Stimulated activated CD4-positive, alpha-beta T cell treated with anti-CD3 and anti-CD28 coated beads, Interleukin-4, amount 100 ng/mL, for 48 hours (primary cell): ENCODE measurements around the gene RCSD1.
"Not testable (repeated sequence)": the region's sequence is repeated elsewhere in the genome, so short reads cannot be mapped to it uniquely, and the experiment has no call there.

Experiments used
- DNase-seq, 2 donors: peaks; one replicate each; pipeline ENCODE4 v3.0.0-alpha.2; 2020; ENCODE audit warnings: low read depth in 2 of 2

Gene RCSD1

GRCh38 chr1:167629681-167630567 is at the start of gene RCSD1:
RCSD1 (plus strand) TSS chr1:167630232; CDS start chr1:167630424, 192 bp downstream.
- DNase-seq = peak; percentile 54 to 62

- DNase-seq = no peak
Observed at GRCh38 chr1:167582064-167582463, 48.0 kb upstream of the RCSD1 start.

- DNase-seq = no peak
Observed at GRCh38 chr1:167582722-167583121, 47.3 kb upstream of the RCSD1 start.

- DNase-seq = no peak
Observed at GRCh38 chr1:167584581-167584980, 45.5 kb upstream of the RCSD1 start.

- no peak for DNase-seq
Observed at GRCh38 chr1:167587342-167587741, 42.7 kb upstream of the RCSD1 start.

GRCh38 chr1:167587872-167588271 is 42.2 kb upstream of the RCSD1 start:
- no peak for DNase-seq

GRCh38 chr1:167588361-167588760 is 41.7 kb upstream of the RCSD1 start:
- DNase-seq = no peak

- no peak for DNase-seq
Observed at GRCh38 chr1:167592475-167592874, 37.6 kb upstream of the RCSD1 start.

- no peak for DNase-seq
Observed at GRCh38 chr1:167593860-167594259, 36.2 kb upstream of the RCSD1 start.

GRCh38 chr1:167594822-167595221 is 35.2 kb upstream of the RCSD1 start:
- no peak for DNase-seq

GRCh38 chr1:167599957-167600581 is 30.0 kb upstream of the RCSD1 start:
- no peak for DNase-seq

GRCh38 chr1:167601442-167602383 is 28.3 kb upstream of the RCSD1 start:
- DNase-seq = no peak

GRCh38 chr1:167602840-167603239 is 27.2 kb upstream of the RCSD1 start:
- DNase-seq = no peak

- DNase-seq = no peak
Observed at GRCh38 chr1:167605576-167605975, 24.5 kb upstream of the RCSD1 start.

GRCh38 chr1:167611983-167612382 is 18.0 kb upstream of the RCSD1 start:
- DNase-seq = no peak

GRCh38 chr1:167612587-167613385 is 17.2 kb upstream of the RCSD1 start:
- no peak for DNase-seq

GRCh38 chr1:167613984-167614383 is 16.0 kb upstream of the RCSD1 start:
- DNase-seq = not testable (repeated sequence)

- no peak for DNase-seq
Observed at GRCh38 chr1:167614851-167615250, 15.2 kb upstream of the RCSD1 start.

- no peak for DNase-seq
Observed at GRCh38 chr1:167616521-167616920, 13.5 kb upstream of the RCSD1 start.

- DNase-seq = no peak
Observed at GRCh38 chr1:167617153-167618147, 12.6 kb upstream of the RCSD1 start.
